ENCODE results near the gene DRAM1. TPM values are rescaled to one million over a fixed set of nuclear protein-coding genes. Genes with fewer than 3 reads are reported as not detected.

The DRAM1 gene
- polyA plus RNA-seq, 1 donor (not counting 4 experiments of a cell fraction or from before 2014, with no cell fraction given) = 21.7 TPM

DNA sequence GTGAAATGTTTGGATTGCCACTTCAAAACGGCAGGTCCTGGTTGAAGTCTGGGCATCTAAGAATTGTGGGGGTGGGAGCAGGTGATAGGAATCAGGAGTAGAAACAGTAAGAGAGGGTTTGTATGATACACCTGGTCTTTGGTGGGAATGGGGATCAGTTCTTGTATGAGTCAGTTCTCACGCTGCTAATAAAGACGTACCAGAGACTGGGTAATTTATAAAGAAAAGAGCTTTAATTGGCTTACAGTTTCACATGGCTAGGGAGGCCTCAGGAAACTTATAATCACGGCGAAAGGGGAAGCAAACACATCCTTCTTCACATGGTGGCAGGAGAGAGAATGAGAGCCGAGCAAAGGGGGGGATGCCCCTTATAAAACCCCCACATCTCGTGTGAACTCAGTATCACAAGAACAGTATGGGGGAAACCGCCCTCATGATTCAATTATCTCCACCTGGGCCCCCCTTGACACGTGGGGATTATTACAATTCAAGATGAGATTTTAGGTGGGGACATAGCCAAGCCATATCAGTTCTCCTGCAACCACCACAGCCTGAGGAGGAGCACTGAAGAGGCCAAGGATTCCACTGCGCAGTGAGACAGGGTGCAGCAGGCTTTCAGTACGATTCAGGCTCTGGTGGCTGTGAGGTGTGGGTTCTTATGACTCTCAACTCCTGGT lies 52.1 kb downstream of the DRAM1 start:
- dilution Hi-C loops (cut with MboI; ENCODE audit: extremely low pct_ligation_motif_present, low sequenced_read_pairs) = no loop called here
- H3K4me1 ChIP-seq (ENCODE audit: control insufficient read depth, extremely low read depth, insufficient read depth, low read length) = peaks cover 5% of the 10 kb centered on the region

DNA sequence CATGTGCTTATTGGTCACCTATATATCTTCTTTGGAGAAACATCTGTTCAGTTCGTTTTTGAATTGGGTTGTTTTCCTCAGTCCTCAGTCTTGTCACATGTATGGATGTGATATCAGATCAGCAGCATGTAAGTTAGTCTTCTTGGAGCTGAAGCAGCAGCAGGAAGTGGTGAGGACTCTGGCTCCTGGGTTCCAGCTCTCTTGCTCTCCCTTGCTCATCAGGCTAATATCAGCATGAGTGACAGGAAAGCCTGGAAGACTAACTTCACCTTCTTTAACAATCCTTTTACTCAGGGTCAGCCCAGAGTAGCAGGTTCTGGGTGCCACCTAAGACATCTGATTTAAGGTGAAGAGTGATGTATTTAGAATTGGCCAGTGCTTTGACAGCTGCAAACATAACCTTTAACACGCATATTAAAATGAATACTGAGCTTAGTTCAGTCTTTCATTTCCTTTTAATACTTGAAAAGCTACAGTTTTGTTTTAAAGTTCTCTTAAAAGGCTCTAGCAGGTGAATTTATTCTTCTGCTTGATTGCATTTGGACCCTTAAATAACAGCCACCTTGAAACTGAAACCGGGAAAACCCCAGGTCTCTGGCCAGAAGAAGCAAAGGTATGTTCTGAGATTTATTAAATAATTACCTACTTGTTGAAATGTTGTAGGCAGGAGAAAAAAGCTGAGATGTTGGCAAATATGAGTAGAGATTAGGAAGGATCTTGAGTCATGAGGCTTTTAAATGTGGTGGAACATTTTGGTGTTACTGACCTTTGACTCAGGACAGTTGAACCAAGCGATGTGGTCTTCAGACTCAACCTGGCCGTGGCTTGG lies 54.3 kb downstream of the DRAM1 start:
- H3K9ac ChIP-seq (ENCODE audit: control insufficient read depth, extremely low read depth, insufficient read depth, low read length) = no peak overlapping the region
- H3K4me3 ChIP-seq (ENCODE audit: control insufficient read depth in 2 of 3, extremely low read depth in 1 of 3, insufficient read depth in 2 of 3, low read depth in 1 of 3, low read length in 3 of 3) = no peak overlapping the region
- H2AFZ ChIP-seq (ENCODE audit: control insufficient read depth, low read length) = no peak overlapping the region
- no peak for DNase-seq (ENCODE audit: low read depth, low spot score)
- H3K27ac ChIP-seq (ENCODE audit: control insufficient read depth, insufficient read depth, low read length) = no peak overlapping the region
- FAIRE-seq = no peak
- dilution Hi-C loops (cut with MboI; ENCODE audit: extremely low pct_ligation_motif_present, low sequenced_read_pairs) = no loop called here
- no peaks in the 10 kb centered on the region for H3K27me3 ChIP-seq (ENCODE audit: control insufficient read depth, extremely low read depth, insufficient read depth, low read length)
- H3K9me3 ChIP-seq (ENCODE audit: control insufficient read depth, low read depth, low read length) = no peaks in the 10 kb centered on the region
- no peaks in the 10 kb centered on the region for H3K9me1 ChIP-seq (ENCODE audit: control insufficient read depth, extremely low read depth, insufficient read depth, low read length)
- no peaks in the 10 kb centered on the region for H4K20me1 ChIP-seq (ENCODE audit: control insufficient read depth, extremely low read depth, insufficient read depth, low read length)
- H3K4me2 ChIP-seq (ENCODE audit: control insufficient read depth, extremely low read depth, insufficient read depth, low read depth, low read length) = no peak overlapping the region
- no peaks in the 10 kb centered on the region for H3K36me3 ChIP-seq (ENCODE audit: control insufficient read depth in 2 of 2, extremely low read depth in 1 of 2, insufficient read depth in 2 of 2, low read length in 2 of 2)
- TF ChIP-seq, protein P1, sequence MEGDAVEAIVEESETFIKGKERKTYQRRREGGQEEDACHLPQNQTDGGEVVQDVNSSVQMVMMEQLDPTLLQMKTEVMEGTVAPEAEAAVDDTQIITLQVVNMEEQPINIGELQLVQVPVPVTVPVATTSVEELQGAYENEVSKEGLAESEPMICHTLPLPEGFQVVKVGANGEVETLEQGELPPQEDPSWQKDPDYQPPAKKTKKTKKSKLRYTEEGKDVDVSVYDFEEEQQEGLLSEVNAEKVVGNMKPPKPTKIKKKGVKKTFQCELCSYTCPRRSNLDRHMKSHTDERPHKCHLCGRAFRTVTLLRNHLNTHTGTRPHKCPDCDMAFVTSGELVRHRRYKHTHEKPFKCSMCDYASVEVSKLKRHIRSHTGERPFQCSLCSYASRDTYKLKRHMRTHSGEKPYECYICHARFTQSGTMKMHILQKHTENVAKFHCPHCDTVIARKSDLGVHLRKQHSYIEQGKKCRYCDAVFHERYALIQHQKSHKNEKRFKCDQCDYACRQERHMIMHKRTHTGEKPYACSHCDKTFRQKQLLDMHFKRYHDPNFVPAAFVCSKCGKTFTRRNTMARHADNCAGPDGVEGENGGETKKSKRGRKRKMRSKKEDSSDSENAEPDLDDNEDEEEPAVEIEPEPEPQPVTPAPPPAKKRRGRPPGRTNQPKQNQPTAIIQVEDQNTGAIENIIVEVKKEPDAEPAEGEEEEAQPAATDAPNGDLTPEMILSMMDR (optimal IDR thresholded peaks at IDR 0.05 in 1 of 3, IDR thresholded peaks at IDR 0.05 in 1 of 3, conservative IDR thresholded peaks at IDR 0.05 in 1 of 3; ENCODE audit: extremely low read depth in 1 of 3, insufficient read depth in 2 of 3, low read length in 3 of 3) = no peak
- TF ChIP-seq EZH2 (IDR thresholded peaks at IDR 0.05; ENCODE audit: low read length) = no peak
- peaks cover 20% of the 10 kb centered on the region for H3K4me1 ChIP-seq (ENCODE audit: control insufficient read depth, extremely low read depth, insufficient read depth, low read length)
- H3K79me2 ChIP-seq (ENCODE audit: control insufficient read depth, insufficient read depth, low read length) = no peaks in the 10 kb centered on the region

More for the DNA sequence above, 52.1 kb downstream of the DRAM1 start:
- no peaks in the 10 kb centered on the region for H3K79me2 ChIP-seq (ENCODE audit: control insufficient read depth, insufficient read depth, low read length)
- no peak for FAIRE-seq
- no peaks in the 10 kb centered on the region for H3K36me3 ChIP-seq (ENCODE audit: control insufficient read depth in 2 of 2, extremely low read depth in 1 of 2, insufficient read depth in 2 of 2, low read length in 2 of 2)
- TF ChIP-seq, protein P1 (optimal IDR thresholded peaks at IDR 0.05 in 1 of 3, IDR thresholded peaks at IDR 0.05 in 1 of 3, conservative IDR thresholded peaks at IDR 0.05 in 1 of 3; ENCODE audit: extremely low read depth in 1 of 3, insufficient read depth in 2 of 3, low read length in 3 of 3) = no peak
- no peak for TF ChIP-seq EZH2 (IDR thresholded peaks at IDR 0.05; ENCODE audit: low read length)
- H3K4me3 ChIP-seq (ENCODE audit: control insufficient read depth in 2 of 3, extremely low read depth in 1 of 3, insufficient read depth in 2 of 3, low read depth in 1 of 3, low read length in 3 of 3) = no peak overlapping the region
- H3K9me1 ChIP-seq (ENCODE audit: control insufficient read depth, extremely low read depth, insufficient read depth, low read length) = no peaks in the 10 kb centered on the region
- H4K20me1 ChIP-seq (ENCODE audit: control insufficient read depth, extremely low read depth, insufficient read depth, low read length) = no peaks in the 10 kb centered on the region
- no peaks in the 10 kb centered on the region for H3K9me3 ChIP-seq (ENCODE audit: control insufficient read depth, low read depth, low read length)
- no peak for DNase-seq (ENCODE audit: low read depth, low spot score)
- H3K27ac ChIP-seq (ENCODE audit: control insufficient read depth, insufficient read depth, low read length) = no peak overlapping the region
- H3K27me3 ChIP-seq (ENCODE audit: control insufficient read depth, extremely low read depth, insufficient read depth, low read length) = no peaks in the 10 kb centered on the region
- H3K9ac ChIP-seq (ENCODE audit: control insufficient read depth, extremely low read depth, insufficient read depth, low read length) = no peak overlapping the region
- H3K4me2 ChIP-seq (ENCODE audit: control insufficient read depth, extremely low read depth, insufficient read depth, low read depth, low read length) = no peak overlapping the region
- H2AFZ ChIP-seq (ENCODE audit: control insufficient read depth, low read length) = no peak overlapping the region

Data from keratinocyte (primary cell).